H1 (cell line): Measurements from ENCODE around the gene SAMMSON. TPM values are rescaled to one million over a fixed set of nuclear protein-coding genes. Genes with fewer than 3 reads are reported as not detected.

Experiments
- CTCF ChIA-PET: fragments of 300-600 bp; sonication (Branson Sonifier 250); formaldehyde crosslinking; loops from one replicate; lab custom pipeline; 2021; ENCODE audit not compliant: partially characterized antibody; lab: Charles Lee
- POLR2A ChIA-PET: fragments of 300-600 bp; sonication (Branson Sonifier 250); formaldehyde crosslinking; loops from one replicate; lab custom pipeline; 2021; ENCODE audit warnings: inconsistent platforms; ENCODE audit not compliant: partially characterized antibody; lab: Charles Lee
- DNase-seq, 2 experiments: peaks; one replicate each; pipeline versions ENCODE4 v3.0.0 to v3.0.0-alpha.2; 2010 to 2022; ENCODE audit warnings: low spot score in 2 of 2, low read depth in 1 of 2, mixed read lengths in 1 of 2
- FAIRE-seq: peaks from 2 replicates; lab custom pipeline; 2011; peaks lifted over from hg19 to GRCh38; lab: Jason Lieb, UNC
- H2AFZ ChIP-seq: 2 replicates; pipeline ENCODE4 v1.8.1; 2012; ENCODE audit warnings: low read length, inconsistent platforms
- H2AK5ac ChIP-seq: 2 replicates; pipeline ENCODE4 v1.6.1; 2013; ENCODE audit warnings: low read depth, low read length
- H2BK120ac ChIP-seq: replicated peaks from 2 replicates; pipeline ENCODE3; 2013; ENCODE audit warnings: low read depth, low read length, inconsistent platforms
- H2BK12ac ChIP-seq: 2 replicates; pipeline ENCODE4 v1.6.1; 2013; ENCODE audit warnings: low read depth, low read length
- H2BK15ac ChIP-seq: 2 replicates; pipeline ENCODE4 v1.6.1; 2013; ENCODE audit warnings: low read length
- H2BK20ac ChIP-seq: 2 replicates; pipeline ENCODE4 v1.6.1; 2013; ENCODE audit warnings: low read length
- H2BK5ac ChIP-seq: 2 replicates; pipeline ENCODE4 v1.6.1; 2013; ENCODE audit warnings: low read depth, low read length
- H3K14ac ChIP-seq: 2 replicates; pipeline ENCODE4 v1.6.1; 2013; ENCODE audit warnings: inconsistent platforms; ENCODE audit not compliant: insufficient read length
- H3K18ac ChIP-seq: 2 replicates; pipeline ENCODE4 v1.6.1; 2013; ENCODE audit warnings: low read length; ENCODE audit errors: extremely low read depth
- H3K23ac ChIP-seq: 2 replicates; pipeline ENCODE4 v1.6.1; 2013; ENCODE audit warnings: inconsistent platforms; ENCODE audit not compliant: insufficient read length
- H3K23me2 ChIP-seq: 2 replicates; pipeline ENCODE4 v1.6.1; 2013; ENCODE audit warnings: low read depth, low read length
- H3K27ac ChIP-seq: 2 replicates; pipeline ENCODE4 v1.6.1; 2011; ENCODE audit warnings: low read depth, low read length, inconsistent platforms
- H3K27me3 ChIP-seq, 4 experiments: replicated peaks in 1 of 4; 1 replicate in 1 of 4; 2 replicates in 3 of 4; pipeline versions ENCODE4 v1.6.1 to v1.8.1; 2011 to 2013; ENCODE audit warnings: low read length in 3 of 4, mild to moderate bottlenecking in 3 of 4, inconsistent platforms in 2 of 4, mixed read lengths in 2 of 4, moderate library complexity in 1 of 4; ENCODE audit not compliant: control insufficient read depth in 3 of 4, insufficient read depth in 3 of 4; ENCODE audit errors: extremely low read depth in 1 of 4
- H3K36me3 ChIP-seq, 4 experiments: 2 replicates each; pipeline versions ENCODE4 v1.6.1 to v1.8.1; 2011 to 2013; ENCODE audit warnings: mild to moderate bottlenecking in 4 of 4, low read length in 3 of 4, moderate library complexity in 2 of 4, control low read depth in 1 of 4, inconsistent platforms in 1 of 4; ENCODE audit not compliant: insufficient read depth in 4 of 4, control insufficient read depth in 2 of 4
- H3K4ac ChIP-seq: replicated peaks from 2 replicates; pipeline ENCODE3; 2013; ENCODE audit warnings: low read length, low read depth, mixed read lengths, inconsistent platforms; ENCODE audit not compliant: insufficient read length
- H3K4me1 ChIP-seq, 4 experiments: replicated peaks in 1 of 4; 1 replicate in 1 of 4; 2 replicates in 3 of 4; pipeline versions ENCODE4 v1.6.1 to v1.8.1; 2011 to 2013; ENCODE audit warnings: low read length in 3 of 4, inconsistent platforms in 2 of 4, mixed read lengths in 1 of 4; ENCODE audit not compliant: insufficient read depth in 4 of 4, control insufficient read depth in 3 of 4
- H3K4me2 ChIP-seq, 2 experiments: 2 replicates each; pipeline versions ENCODE4 v1.6.1 to v1.8.1; 2011 to 2013; ENCODE audit warnings: low read depth in 2 of 2, low read length in 2 of 2, control low read depth in 1 of 2, inconsistent platforms in 1 of 2, mild to moderate bottlenecking in 1 of 2; ENCODE audit not compliant: insufficient read depth in 1 of 2
- H3K4me3 ChIP-seq, 4 experiments: fragments of 200-600, 300-600 bp in 1 of 4; sonication (generic), shearing (Covaris generic), sonication (Bioruptor Twin) in 1 of 4; 2 replicates each; pipeline versions ENCODE4 v1.5.1 to v1.8.1; 2011 to 2016; ENCODE audit warnings: low read length in 4 of 4, low read depth in 3 of 4, control low read depth in 2 of 4, inconsistent platforms in 2 of 4, mild to moderate bottlenecking in 2 of 4, mixed read lengths in 1 of 4, moderate library complexity in 1 of 4; ENCODE audit not compliant: insufficient read depth in 2 of 4; ENCODE audit errors: extremely low read depth in 1 of 4
- H3K56ac ChIP-seq: replicated peaks from 2 replicates; pipeline ENCODE3; 2013; ENCODE audit warnings: low read depth, mild to moderate bottlenecking, mixed read lengths, low read length, inconsistent platforms; ENCODE audit not compliant: insufficient read length
- H3K79me1 ChIP-seq: 2 replicates; pipeline ENCODE4 v1.6.1; 2013; ENCODE audit warnings: low read depth, low read length, control low read depth
- H3K79me2 ChIP-seq, 2 experiments: 2 replicates each; pipeline versions ENCODE4 v1.6.1 to v1.8.1; 2012 to 2013; ENCODE audit warnings: low read length in 2 of 2, mild to moderate bottlenecking in 2 of 2, inconsistent platforms in 1 of 2; ENCODE audit not compliant: insufficient read depth in 2 of 2, control insufficient read depth in 1 of 2
- H3K9ac ChIP-seq, 4 experiments: replicated peaks in 1 of 4; 1 replicate in 1 of 4; 2 replicates in 3 of 4; pipeline versions ENCODE4 v1.6.1 to v1.8.1; 2011 to 2013; ENCODE audit warnings: low read depth in 3 of 4, low read length in 3 of 4, control low read depth in 2 of 4, mild to moderate bottlenecking in 2 of 4, moderate library complexity in 2 of 4, inconsistent platforms in 1 of 4; ENCODE audit errors: extremely low read depth in 1 of 4
- H3K9me3 ChIP-seq, 2 experiments: 2 replicates each; pipeline versions ENCODE4 v1.6.1 to v1.8.1; 2012 to 2013; ENCODE audit warnings: mild to moderate bottlenecking in 2 of 2, moderate library complexity in 2 of 2, control low read depth in 1 of 2, inconsistent platforms in 1 of 2, low read depth in 1 of 2, low read length in 1 of 2, mixed read lengths in 1 of 2; ENCODE audit not compliant: insufficient read depth in 2 of 2
- H4K20me1 ChIP-seq, 2 experiments: replicated peaks in 1 of 2; 2 replicates each; pipeline versions ENCODE3 to v1.8.1; 2011 to 2013; ENCODE audit warnings: inconsistent platforms in 2 of 2, low read length in 2 of 2, mild to moderate bottlenecking in 1 of 2; ENCODE audit not compliant: insufficient read depth in 2 of 2, control insufficient read depth in 1 of 2
- H4K5ac ChIP-seq: 2 replicates; pipeline ENCODE4 v1.6.1; 2013; ENCODE audit warnings: low read length, low read depth, mixed read lengths, inconsistent platforms; ENCODE audit not compliant: insufficient read length
- H4K8ac ChIP-seq: 2 replicates; pipeline ENCODE4 v1.8.0; 2013; ENCODE audit warnings: mild to moderate bottlenecking, moderate library complexity, low read length, inconsistent platforms; ENCODE audit not compliant: insufficient read depth; ENCODE audit errors: extremely low read depth
- H4K91ac ChIP-seq: replicated peaks from 2 replicates; pipeline ENCODE3; 2013; ENCODE audit warnings: low read length, mixed read lengths, inconsistent platforms; ENCODE audit not compliant: insufficient read length
- GABPA ChIP-seq: IDR thresholded peaks from 2 replicates; pipeline ENCODE4 v1.6.1; 2011; ENCODE audit warnings: mild to moderate bottlenecking, low read length, moderate library complexity, borderline replicate concordance; ENCODE audit not compliant: insufficient read depth
- GTF2F1 ChIP-seq: IDR thresholded peaks from 2 replicates; pipeline ENCODE4 v1.6.1; 2012; ENCODE audit warnings: low read depth, low read length, improper control_type of control experiment, borderline replicate concordance
- HDAC6 ChIP-seq: IDR thresholded peaks from one replicate; pipeline ENCODE4 v1.7.1; 2012; ENCODE audit warnings: low read depth, mild to moderate bottlenecking, inconsistent platforms, low read length, moderate library complexity
- POLR2A ChIP-seq, 2 experiments: IDR thresholded peaks; 1 replicate in 1 of 2; 2 replicates in 1 of 2; pipeline ENCODE4 v1.6.1; 2011; ENCODE audit warnings: low read depth in 2 of 2, low read length in 2 of 2, mild to moderate bottlenecking in 2 of 2; ENCODE audit errors: control extremely low read depth in 1 of 2
- SP2 ChIP-seq: IDR thresholded peaks from 2 replicates; pipeline ENCODE4 v1.6.1; 2012; ENCODE audit warnings: mild to moderate bottlenecking, low read length, inconsistent platforms
- WGBS, 2 experiments: shearing (Covaris generic) in 1 of 2; methylation state at CpG; one replicate each; pipeline versions ENCODE4 v1.1.6 to v1.1.7; 2013 to 2015; ENCODE audit warnings: low lambda C conversion rate in 2 of 2, mixed read lengths in 2 of 2, inconsistent platforms in 1 of 2, low coverage in 1 of 2, missing lambda C conversion rate in 1 of 2; ENCODE audit not compliant: insufficient replicate concordance in 2 of 2, insufficient coverage in 1 of 2, insufficient read length in 1 of 2; ENCODE audit errors: extremely low coverage in 1 of 2, missing lambda C conversion rate in 1 of 2; 5-methylcytosine and 5-hydroxymethylcytosine counted together
- polyA plus RNA-seq, 7 experiments: library from polyadenylated mRNA; depleted of rRNA in 3 of 7; stranded (reverse) in 5 of 7; unstranded in 2 of 7; fragments of >200 nt in 5 of 7; fragments of 200-250 nt in 2 of 7; gene quantifications; 1 replicate in 5 of 7; 2 replicates in 1 of 7; 4 replicates in 1 of 7; pipeline versions ENCODE4 v1.2.1 to v1.2.3, GENCODE V29; 2011 to 2013; ENCODE audit warnings: missing spikeins in 2 of 7, mixed read lengths in 2 of 7
- total RNA-seq: library from RNA; stranded (reverse); fragmentation: NEBNext Ultra II Directional; extraction: Animal tissue kit (Norgen Biotek cat#: 25700); gene quantifications from 2 replicates; pipeline ENCODE4 v1.2.1, GENCODE V29; 2021

The SAMMSON gene
- total and polyA plus RNA-seq, 2 of the 8 experiments (the other 6 are each of a cell fraction or from before 2014, with no cell fraction given) = not detected

DNA sequence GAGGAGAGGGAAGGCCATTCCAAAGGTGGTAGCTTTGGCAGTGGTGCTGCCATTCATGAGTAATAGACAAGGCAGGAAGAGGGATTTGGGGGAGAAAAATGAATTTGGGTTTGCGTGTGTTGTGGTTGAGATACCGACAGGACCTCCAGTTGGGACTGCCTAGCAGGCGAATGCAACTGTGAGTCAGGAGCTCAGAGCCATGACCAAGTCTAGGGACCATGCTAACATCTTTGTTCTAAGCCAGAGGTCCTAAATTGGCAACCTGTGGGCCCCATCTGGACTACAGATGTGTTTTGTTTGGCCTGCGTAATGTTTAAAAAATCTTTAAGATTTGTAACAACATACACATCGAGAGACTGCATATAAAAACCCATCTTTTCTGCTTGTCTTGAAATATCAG, 61.6 kb downstream of the SAMMSON start:
- no peak overlapping the region for H4K5ac ChIP-seq
- WGBS, 2 experiments = 86% methylated on average over 5 of the region's 5 CpGs; no CpG with 5 or more reads in 1 of the 2 experiments
- H3K18ac ChIP-seq = no peak overlapping the region
- H3K9ac ChIP-seq = no peak overlapping the region
- no peaks in the 10 kb centered on the region for H3K36me3 ChIP-seq
- no peak overlapping the region for H3K14ac ChIP-seq
- H2BK5ac ChIP-seq = no peak overlapping the region
- DNase-seq (no peak), FAIRE-seq (no peak)
- H3K9me3 ChIP-seq = no peaks in the 10 kb centered on the region
- no peak overlapping the region for H4K91ac ChIP-seq
- H3K4me2 ChIP-seq = no peak overlapping the region
- H3K23ac ChIP-seq = no peak overlapping the region
- no peaks in the 10 kb centered on the region for H3K79me1 ChIP-seq
- no peak overlapping the region for H3K27ac ChIP-seq
- H3K4me1 ChIP-seq = peaks cover 0 to 9% (median 2%) of the 10 kb centered on the region in 4 experiments; a peak in 2 of 7 replicates
- H2BK20ac ChIP-seq = no peak overlapping the region
- no peak overlapping the region for H2AK5ac ChIP-seq
- H4K8ac ChIP-seq = no peak overlapping the region
- TF ChIP-seq POLR2A (IDR thresholded peaks at IDR 0.05; ENCODE audit: control extremely low read depth in 1 of 2, low read depth in 2 of 2, low read length in 2 of 2) = no peak
- no peak for TF ChIP-seq HDAC6
- TF ChIP-seq GTF2F1 = no peak
- TF ChIP-seq GABPA = no peak
- no peak for TF ChIP-seq SP2
- H3K4ac ChIP-seq = no peak overlapping the region
- no peak overlapping the region; the same call in 1 of the 2 replicates for H2BK15ac ChIP-seq
- H3K56ac ChIP-seq = no peak overlapping the region
- H3K23me2 ChIP-seq = no peaks in the 10 kb centered on the region
- POLR2A ChIA-PET = no interaction called here
- H2AFZ ChIP-seq = no peak overlapping the region
- no peak overlapping the region for H2BK120ac ChIP-seq
- no peak overlapping the region for H3K4me3 ChIP-seq
- H3K79me2 ChIP-seq = no peaks in the 10 kb centered on the region
- H2BK12ac ChIP-seq = no peak overlapping the region
- CTCF ChIA-PET = interaction anchor here (0.6 to 2.0 kb wide), 4 partner anchors 15 to 436 kb away, joined by 3 to 4 read pairs (median 4); no protein-coding TSS in a partner anchor
- H3K27me3 ChIP-seq = no peaks in the 10 kb centered on the region
- H4K20me1 ChIP-seq = no peaks in the 10 kb centered on the region
